ENCODE measurements around the gene PLXNA4. TPM values are rescaled to one million over a fixed set of nuclear protein-coding genes. Genes with fewer than 3 reads are reported as not detected.

Gene PLXNA4
- total RNA-seq, 2 donors from 2014 or later: 12.2 to 27.7 TPM

GRCh38 chr7:132486274-132486610 is 90.0 kb downstream of the PLXNA4 start:
- TF ChIP-seq, protein P1, sequence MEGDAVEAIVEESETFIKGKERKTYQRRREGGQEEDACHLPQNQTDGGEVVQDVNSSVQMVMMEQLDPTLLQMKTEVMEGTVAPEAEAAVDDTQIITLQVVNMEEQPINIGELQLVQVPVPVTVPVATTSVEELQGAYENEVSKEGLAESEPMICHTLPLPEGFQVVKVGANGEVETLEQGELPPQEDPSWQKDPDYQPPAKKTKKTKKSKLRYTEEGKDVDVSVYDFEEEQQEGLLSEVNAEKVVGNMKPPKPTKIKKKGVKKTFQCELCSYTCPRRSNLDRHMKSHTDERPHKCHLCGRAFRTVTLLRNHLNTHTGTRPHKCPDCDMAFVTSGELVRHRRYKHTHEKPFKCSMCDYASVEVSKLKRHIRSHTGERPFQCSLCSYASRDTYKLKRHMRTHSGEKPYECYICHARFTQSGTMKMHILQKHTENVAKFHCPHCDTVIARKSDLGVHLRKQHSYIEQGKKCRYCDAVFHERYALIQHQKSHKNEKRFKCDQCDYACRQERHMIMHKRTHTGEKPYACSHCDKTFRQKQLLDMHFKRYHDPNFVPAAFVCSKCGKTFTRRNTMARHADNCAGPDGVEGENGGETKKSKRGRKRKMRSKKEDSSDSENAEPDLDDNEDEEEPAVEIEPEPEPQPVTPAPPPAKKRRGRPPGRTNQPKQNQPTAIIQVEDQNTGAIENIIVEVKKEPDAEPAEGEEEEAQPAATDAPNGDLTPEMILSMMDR (IDR thresholded peaks at IDR 0.05): no peak
- no peak for ATAC-seq (ENCODE audit: insufficient number of reproducible peaks, low FRiP score, low read depth)

GRCh38 chr7:132485600-132486273 is 90.5 kb downstream of the PLXNA4 start:
- H3K27me3 ChIP-seq (replicated peaks; ENCODE audit: insufficient read depth): no peaks in the 10 kb centered on the region
- H3K27ac ChIP-seq: peak overlapping the region in 1 of 2 donors; percentile 3
- H3K9me3 ChIP-seq: no peaks in the 10 kb centered on the region
- TF ChIP-seq, protein P1 (IDR thresholded peaks at IDR 0.05): no peak
- DNase-seq (ENCODE audit: low spot score): no peak
- peaks cover 5 to 30% of the 10 kb centered on the region in 2 donors for H3K4me1 ChIP-seq (ENCODE audit: control insufficient read depth in 1 of 2, low read depth in 2 of 2)
- no peak for ATAC-seq (ENCODE audit: insufficient number of reproducible peaks, low FRiP score, low read depth)
- H3K4me3 ChIP-seq: peak overlapping the region; percentile 17
- H3K36me3 ChIP-seq: no peaks in the 10 kb centered on the region

More at GRCh38 chr7:132486274-132486610, 90.0 kb downstream of the PLXNA4 start:
- H3K9me3 ChIP-seq: no peaks in the 10 kb centered on the region
- no peaks in the 10 kb centered on the region for H3K36me3 ChIP-seq
- H3K27me3 ChIP-seq (replicated peaks; ENCODE audit: insufficient read depth): no peaks in the 10 kb centered on the region
- peaks cover 4 to 28% of the 10 kb centered on the region in 2 donors for H3K4me1 ChIP-seq (ENCODE audit: control insufficient read depth in 1 of 2, low read depth in 2 of 2)
- DNase-seq (ENCODE audit: low spot score): peak; percentile 33
- H3K27ac ChIP-seq: peak overlapping the region in 1 of 2 donors; percentile 3
- H3K4me3 ChIP-seq: peak overlapping the region; percentile 17

- Histone ChIP-seq H3K4me1 (ENCODE audit: control insufficient read depth in 1 of 2, low read depth in 2 of 2) (peaks cover 7 to 36% of the 10 kb centered on the region in 2 donors), H3K9me3 (no peaks in the 10 kb centered on the region), H3K36me3 (no peaks in the 10 kb centered on the region), H3K27me3 (replicated peaks; ENCODE audit: insufficient read depth) (no peaks in the 10 kb centered on the region), H3K4me3 (no peak overlapping the region), H3K27ac (no peak overlapping the region)
- TF ChIP-seq, protein P1 (IDR thresholded peaks at IDR 0.05): no peak
- DNase-seq (ENCODE audit: low spot score): no peak
- ATAC-seq (ENCODE audit: insufficient number of reproducible peaks, low FRiP score, low read depth): no peak
Observed at GRCh38 chr7:132485136-132485535, 91.1 kb downstream of the PLXNA4 start.

DNA sequence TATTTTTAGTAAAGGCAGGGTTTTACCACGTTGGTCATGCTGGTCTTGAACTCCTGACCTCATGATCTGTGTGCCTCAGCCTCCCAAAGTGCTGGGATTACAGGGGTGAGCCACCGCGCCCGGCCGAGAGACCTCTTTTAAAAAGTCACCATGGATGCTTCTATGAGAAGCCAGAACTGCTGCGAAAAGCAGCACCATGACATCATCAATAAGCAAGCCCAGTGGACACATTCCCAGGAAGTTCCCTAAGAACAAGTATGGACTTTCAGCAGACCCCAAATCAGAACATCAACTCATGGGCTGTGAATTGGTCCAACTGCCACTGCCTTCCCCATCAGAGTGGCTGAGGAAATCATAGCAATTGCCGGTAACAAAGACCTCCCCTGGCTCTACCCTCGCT is 93.4 kb downstream of the PLXNA4 start:
- no peak for DNase-seq (ENCODE audit: low spot score)
- no peaks in the 10 kb centered on the region for H3K9me3 ChIP-seq

GRCh38 chr7:132480534-132480933 is 95.7 kb downstream of the PLXNA4 start:
- ATAC-seq (ENCODE audit: insufficient number of reproducible peaks, low FRiP score, low read depth): no peak
- H3K36me3 ChIP-seq: no peaks in the 10 kb centered on the region
- no peaks in the 10 kb centered on the region for H3K27me3 ChIP-seq (replicated peaks; ENCODE audit: insufficient read depth)
- DNase-seq (ENCODE audit: low spot score): no peak
- H3K9me3 ChIP-seq: no peaks in the 10 kb centered on the region
- TF ChIP-seq, protein P1 (IDR thresholded peaks at IDR 0.05): no peak
- no peak overlapping the region for H3K4me3 ChIP-seq
- peak overlapping the region in 1 of 2 donors; percentile 20 for H3K27ac ChIP-seq
- peaks cover 3 to 10% of the 10 kb centered on the region in 2 donors for H3K4me1 ChIP-seq (ENCODE audit: control insufficient read depth in 1 of 2, low read depth in 2 of 2)

More for the DNA sequence above, 93.4 kb downstream of the PLXNA4 start:
- Histone ChIP-seq H3K4me3 (no peak overlapping the region), H3K4me1 (ENCODE audit: control insufficient read depth in 1 of 2, low read depth in 2 of 2) (peaks cover 7 to 32% of the 10 kb centered on the region in 2 donors), H3K27me3 (replicated peaks; ENCODE audit: insufficient read depth) (no peaks in the 10 kb centered on the region), H3K27ac (no peak overlapping the region), H3K36me3 (no peaks in the 10 kb centered on the region)
- no peak for ATAC-seq (ENCODE audit: insufficient number of reproducible peaks, low FRiP score, low read depth)
- TF ChIP-seq, protein P1 (IDR thresholded peaks at IDR 0.05): no peak

Data from thoracic aorta (tissue), 2 donors.